RCC 7860 (cell line): ENCODE data around the gene DHX40.
"Not testable (repeated sequence)": the region's sequence is repeated elsewhere in the genome, so short reads cannot be mapped to it uniquely, and the experiment has no call there.

Experiments used
- DNase-seq: peaks from one replicate; pipeline ENCODE4 v3.0.0-alpha.2; 2015; ENCODE audit warnings: low spot score
- FAIRE-seq: peaks from 2 replicates; lab custom pipeline; 2012; peaks lifted over from hg19 to GRCh38; lab: Jason Lieb, UNC

The DHX40 gene, protein sequence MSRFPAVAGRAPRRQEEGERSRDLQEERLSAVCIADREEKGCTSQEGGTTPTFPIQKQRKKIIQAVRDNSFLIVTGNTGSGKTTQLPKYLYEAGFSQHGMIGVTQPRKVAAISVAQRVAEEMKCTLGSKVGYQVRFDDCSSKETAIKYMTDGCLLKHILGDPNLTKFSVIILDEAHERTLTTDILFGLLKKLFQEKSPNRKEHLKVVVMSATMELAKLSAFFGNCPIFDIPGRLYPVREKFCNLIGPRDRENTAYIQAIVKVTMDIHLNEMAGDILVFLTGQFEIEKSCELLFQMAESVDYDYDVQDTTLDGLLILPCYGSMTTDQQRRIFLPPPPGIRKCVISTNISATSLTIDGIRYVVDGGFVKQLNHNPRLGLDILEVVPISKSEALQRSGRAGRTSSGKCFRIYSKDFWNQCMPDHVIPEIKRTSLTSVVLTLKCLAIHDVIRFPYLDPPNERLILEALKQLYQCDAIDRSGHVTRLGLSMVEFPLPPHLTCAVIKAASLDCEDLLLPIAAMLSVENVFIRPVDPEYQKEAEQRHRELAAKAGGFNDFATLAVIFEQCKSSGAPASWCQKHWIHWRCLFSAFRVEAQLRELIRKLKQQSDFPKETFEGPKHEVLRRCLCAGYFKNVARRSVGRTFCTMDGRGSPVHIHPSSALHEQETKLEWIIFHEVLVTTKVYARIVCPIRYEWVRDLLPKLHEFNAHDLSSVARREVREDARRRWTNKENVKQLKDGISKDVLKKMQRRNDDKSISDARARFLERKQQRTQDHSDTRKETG

DNA sequence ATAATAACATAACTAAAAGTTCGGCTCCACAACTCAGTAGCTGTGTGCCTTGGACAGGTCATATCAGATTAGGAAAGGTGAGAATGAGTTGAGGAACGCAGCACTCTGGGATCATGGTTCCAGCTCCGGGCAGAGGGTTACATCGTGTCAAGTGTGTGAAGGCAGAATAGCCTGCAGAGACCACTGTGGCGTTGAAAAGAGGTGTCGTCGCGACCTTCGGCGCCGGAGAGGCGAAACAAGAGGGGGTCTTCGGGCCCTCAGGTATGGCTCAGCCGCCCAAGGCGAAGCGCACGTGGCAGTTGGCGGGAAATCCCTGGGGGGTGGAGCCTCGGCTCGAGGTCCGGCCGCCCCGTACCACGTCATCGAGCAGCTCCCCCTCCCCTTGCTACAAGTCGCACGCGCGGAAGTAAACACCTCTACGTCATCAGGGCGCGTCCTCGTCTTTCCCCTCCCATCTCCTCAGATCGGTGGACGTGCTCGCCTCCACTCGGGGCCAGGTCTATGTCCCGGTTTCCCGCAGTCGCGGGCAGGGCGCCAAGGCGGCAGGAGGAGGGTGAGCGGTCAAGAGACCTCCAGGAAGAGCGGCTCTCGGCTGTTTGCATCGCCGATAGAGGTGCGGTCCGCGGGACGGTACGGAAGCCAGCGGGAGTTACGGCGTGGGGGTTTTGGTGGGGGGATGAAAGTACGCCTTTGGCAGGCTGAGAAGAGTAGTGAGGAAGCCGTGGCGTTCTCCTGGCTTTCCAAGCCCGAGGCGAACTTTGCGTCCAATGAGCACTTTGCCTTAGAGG, at the start of gene DHX40:
Gene DHX40, plus strand, starts transcription at position 440 of the 788 bp plus-strand sequence. Its CDS starts 62 bp downstream, at position 502.
- FAIRE-seq = no peak

DNA sequence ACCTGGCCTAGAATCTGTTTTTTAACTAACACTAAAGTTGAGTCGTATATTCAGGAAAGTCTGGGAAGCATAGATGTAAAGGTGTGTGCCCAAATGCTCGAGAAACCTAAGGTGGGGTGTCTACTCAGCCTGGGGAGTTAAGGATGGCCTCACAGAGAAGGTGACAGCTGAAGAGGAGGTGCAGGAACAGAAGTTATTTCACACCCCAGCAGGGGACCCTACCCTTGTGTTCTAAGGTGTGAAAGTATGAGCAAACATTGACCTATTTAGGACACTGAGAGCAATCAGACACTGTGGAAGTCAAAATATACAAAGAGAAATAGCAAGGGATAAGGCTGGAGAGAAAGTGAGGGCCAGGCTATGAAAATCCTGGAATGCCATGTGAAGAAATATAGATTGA, 49.0 kb upstream of the DHX40 start:
- DNase-seq (no peak), FAIRE-seq (no peak)

More for the DNA sequence above, at the start of gene DHX40:
- DNase-seq = peak; percentile 79

DNA sequence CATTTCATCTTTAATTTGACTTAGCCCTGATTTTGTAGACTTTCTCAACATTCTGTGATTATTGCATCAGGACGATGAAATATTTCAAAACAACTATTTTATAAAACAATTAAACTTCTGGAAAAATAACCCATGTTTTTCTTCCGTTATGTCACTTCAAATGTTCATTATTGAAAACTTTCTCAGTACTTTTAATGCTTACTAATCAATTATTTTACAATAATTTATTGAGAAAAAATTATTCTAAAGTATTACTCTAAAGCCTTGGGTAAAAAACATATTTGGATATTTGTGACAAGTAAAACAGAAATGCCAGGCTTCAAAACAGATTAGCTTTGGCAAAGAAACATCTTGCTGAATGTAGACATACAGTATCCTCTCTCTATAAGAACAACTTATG, 46.3 kb upstream of the DHX40 start:
- no peak for FAIRE-seq
- DNase-seq = no peak

DNA sequence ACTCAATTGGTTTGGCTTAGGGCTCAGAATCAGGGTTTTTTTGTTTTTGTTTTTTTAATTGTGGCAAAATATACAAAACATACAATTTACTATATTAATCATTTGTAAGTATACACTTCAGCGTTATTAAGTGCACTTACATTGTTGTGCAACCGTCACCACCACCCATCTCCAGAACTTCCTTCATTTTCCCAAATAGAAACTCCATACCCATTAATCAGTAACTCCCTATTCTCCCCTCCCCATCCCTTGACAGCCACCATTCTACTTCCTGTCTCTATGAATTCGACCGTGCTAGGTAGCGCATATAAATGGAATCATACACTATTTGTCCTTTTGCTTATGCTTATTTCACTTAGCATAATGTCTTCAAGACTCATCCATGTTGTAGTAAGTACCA, 45.2 kb upstream of the DHX40 start:
- FAIRE-seq (no peak), DNase-seq (no peak)

DNA sequence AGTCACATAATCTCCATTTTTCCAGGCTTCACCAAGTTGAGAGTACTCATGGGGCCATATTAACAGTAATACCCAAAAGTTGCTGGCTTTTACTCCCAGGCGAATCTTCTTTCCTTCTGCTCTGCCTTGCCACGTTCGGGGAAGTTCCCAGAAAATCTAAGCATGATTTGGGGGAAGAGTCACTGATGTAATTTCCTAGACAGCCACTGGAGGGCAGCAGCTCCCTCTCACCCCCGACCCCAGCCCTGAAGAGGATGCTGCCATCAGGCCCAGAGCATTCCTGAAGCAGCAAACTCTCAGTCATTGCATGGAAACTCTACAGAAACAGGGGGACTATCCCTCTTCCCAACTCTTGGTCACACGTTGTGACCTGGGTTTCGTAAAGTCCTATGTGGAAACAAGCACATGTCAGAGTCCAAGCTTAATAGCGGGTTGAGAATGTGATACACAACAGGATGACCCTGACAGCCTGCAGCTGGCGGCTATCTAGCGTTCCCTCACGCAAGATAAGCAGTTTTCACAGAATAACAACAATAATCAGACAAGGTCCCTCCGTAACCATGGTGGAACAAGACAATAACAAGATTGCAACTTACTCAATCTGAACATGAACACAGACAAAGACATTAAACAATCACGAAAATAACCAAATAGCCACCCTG, 43.8 kb upstream of the DHX40 start:
- peak; percentile 33 for FAIRE-seq

DNA sequence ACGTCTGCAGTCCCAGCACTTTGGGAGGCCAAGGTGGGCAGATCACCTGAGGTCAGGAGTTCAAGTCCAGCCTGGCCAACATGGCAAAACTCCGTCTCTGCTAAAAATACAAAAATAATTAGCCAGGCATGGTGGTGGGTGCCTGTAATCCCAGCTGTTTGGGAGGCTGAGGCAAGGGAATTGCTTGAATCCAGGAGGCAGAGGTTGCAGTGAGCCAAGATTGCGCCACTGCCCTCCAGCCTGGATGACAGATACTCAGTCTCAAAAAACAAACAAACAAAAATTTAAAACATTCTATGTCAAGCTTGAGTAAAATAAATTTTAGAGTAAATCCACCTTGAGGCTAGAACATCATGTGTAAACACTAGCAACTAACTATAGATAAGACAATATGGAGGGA, 40.5 kb upstream of the DHX40 start:
- DNase-seq, FAIRE-seq: not testable (repeated sequence)

More for the DNA sequence above, 43.8 kb upstream of the DHX40 start:
- DNase-seq = peak; percentile 44

DNA sequence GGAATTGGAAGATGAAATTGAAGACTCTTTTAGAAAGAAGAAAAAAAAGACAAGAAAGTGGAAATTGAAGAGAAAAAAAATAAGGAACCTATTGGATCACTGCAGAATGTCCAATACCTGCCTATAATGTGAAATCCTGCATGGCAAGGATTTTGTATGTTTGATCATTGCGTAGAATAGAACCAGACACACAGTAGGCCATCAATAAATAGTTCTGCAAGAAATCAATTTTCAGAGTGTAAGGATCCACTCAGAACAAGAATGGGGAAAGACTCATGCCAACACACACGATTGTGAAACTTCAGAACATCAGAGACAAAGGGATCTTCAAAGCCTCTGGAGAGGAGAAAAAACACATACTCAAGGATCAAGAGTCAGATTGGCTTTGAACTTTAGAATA, 39.7 kb upstream of the DHX40 start:
- DNase-seq = no peak
- FAIRE-seq = no peak

DNA sequence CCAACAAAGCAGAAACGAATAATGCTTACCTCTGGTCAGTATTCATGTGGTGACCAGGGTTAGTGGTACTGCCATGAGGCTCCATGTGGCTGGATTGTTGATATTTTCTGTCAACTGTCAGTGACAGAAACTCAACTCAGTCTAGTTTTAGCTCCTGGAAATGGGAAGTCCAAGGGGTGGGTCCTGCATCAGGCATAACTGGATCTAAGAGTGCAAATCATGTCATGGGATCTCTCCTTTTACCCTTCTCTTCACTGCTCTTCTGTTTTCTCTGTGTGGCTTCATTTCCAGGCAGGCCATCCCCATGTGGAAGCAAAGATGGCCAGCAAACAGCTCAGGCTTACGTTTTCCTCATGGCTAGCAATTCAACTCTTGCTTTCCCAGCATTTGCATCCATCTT, 39.0 kb upstream of the DHX40 start:
- DNase-seq = no peak
- no peak for FAIRE-seq

DNA sequence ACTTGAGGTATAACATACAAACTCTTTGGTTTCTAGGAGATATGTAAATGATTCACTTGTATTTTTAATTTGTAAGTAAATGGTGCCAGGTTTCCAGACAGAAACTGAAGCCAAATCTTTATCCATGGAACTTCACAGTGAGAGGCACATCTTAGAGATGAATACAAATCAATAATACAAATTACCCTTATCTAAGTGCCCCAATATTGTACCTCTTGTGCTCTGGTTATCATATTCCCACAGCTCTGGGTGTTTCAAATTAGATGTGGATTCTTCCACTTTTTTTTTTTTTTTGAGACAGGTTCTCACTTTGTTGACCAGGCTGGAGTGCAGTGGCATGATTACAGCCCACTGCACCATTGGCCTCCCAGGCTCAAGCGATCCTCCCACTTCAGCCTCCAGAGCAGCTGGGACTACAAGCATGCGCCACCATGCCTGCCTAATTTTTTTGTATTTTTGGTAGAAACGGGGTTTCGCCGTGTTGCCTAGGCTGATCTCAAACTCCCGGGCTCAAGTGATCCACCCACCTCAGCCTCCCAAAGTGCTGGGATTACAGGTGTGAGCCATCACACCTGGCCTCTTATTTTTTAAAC, 38.0 kb upstream of the DHX40 start:
- FAIRE-seq = no peak
- no peak for DNase-seq

DNA sequence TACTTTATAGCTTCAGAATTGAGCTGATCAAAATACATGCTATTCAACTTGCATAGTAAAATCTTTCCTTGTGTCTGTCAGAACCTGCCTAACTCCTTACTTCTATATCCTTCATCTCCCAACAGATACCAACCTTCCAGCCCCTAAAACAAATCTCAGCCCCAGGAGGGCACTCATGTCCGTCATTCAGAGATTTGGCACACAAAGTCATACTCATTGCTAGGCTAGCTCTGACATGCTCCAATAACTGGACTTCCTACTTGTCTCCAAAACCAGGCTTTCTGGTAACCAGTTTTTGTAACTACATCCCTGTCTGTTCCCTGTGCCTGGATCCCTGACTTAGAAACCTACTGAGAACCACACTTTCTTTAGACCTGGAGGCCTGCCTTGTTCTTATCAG, 37.5 kb upstream of the DHX40 start:
- DNase-seq (no peak), FAIRE-seq (no peak)

DNA sequence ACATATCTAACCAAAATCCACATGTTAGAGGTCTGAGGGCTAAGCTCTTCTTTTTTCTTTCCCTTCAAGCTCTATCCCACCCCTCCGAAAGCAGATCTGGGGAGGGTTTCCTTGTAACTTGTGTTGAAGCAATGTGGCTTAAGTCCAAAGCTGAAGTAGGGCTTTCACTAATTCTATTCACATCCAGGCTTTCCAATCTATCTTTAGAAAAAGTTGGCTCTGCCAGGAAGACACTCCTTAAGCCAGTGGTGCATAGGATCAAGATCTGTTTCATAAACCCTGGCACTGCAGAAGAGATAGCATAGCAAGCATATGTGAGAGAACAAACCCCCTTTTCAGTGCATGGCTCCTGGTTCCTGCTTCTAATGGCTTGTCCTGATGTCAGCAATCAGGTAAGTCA, 34.9 kb upstream of the DHX40 start:
- FAIRE-seq = no peak
- no peak for DNase-seq

DNA sequence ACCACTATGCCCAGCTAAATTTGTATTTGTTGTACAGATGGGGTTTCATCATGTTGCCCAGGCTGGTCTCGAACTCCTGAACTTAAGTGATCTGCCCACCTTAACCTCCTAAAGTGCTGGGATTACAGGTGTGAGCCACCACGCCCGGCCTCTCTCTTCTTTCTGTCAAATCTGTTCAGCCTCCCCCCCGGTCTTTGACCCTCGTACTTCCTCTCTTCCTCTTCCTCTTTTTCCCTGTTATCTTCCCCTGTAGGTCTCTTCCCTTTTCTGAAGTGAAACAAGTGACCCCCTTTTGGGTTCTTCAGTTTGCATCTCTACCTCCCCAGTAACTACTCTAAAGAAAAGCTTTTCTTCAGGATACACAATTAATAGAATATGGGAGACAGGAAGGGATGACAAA, 31.7 kb upstream of the DHX40 start:
- no peak for DNase-seq
- no peak for FAIRE-seq

DNA sequence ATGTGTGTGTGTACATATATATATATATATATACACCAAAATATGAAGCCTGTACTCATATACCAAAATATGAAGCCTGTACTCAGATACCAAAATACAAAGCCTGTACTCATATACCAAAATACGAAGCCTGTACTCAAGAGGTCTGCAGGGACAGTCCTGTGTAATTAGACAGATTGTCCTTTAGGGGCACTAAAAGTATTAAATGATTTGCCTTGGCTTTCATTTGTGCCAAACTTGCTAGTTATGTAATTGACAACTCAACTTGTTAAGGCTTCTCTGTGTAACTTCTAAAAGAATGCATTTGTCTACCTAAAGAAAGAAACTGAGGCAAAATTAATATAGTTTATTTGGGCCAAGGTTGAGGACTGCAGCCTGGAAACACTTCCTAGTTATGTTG, 30.8 kb upstream of the DHX40 start:
- DNase-seq = no peak

DNA sequence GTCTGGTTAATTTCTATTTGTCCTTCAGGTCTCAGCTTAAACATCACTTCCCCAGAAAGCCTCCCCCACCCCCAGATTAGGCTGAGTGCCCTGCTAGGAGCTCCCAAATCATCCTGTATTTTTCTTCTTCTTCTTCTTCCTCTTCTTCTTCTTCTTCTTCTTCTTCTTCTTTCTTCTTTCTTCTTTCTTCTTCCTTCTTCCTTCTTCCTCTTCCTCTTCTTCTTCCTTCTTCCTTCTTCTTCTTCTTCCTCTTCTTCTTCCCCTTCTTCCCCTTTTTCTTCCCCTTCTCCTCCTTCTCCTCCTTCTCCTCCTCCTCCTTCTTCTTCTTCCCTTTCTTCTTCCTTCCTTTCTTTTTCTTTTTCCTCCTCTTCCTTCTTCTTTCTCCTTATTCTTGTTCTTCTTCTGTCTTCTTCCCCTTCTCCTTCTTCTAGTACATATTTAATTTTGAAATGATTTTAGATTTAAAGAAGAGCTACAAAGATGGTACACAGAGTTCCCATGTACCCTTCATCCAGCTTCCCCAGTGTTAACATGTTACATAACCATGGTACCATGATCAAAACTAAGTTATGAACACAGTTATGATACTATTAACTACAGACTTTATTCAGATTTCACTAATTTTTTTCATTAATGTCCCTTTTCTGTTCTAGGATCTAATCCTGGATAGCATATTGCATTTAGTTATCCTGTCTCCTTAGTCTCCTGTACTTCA, 27.1 kb upstream of the DHX40 start:
- DNase-seq (no peak), FAIRE-seq (no peak)

More for the DNA sequence above, 30.8 kb upstream of the DHX40 start:
- peak; percentile 35 for FAIRE-seq

DNA sequence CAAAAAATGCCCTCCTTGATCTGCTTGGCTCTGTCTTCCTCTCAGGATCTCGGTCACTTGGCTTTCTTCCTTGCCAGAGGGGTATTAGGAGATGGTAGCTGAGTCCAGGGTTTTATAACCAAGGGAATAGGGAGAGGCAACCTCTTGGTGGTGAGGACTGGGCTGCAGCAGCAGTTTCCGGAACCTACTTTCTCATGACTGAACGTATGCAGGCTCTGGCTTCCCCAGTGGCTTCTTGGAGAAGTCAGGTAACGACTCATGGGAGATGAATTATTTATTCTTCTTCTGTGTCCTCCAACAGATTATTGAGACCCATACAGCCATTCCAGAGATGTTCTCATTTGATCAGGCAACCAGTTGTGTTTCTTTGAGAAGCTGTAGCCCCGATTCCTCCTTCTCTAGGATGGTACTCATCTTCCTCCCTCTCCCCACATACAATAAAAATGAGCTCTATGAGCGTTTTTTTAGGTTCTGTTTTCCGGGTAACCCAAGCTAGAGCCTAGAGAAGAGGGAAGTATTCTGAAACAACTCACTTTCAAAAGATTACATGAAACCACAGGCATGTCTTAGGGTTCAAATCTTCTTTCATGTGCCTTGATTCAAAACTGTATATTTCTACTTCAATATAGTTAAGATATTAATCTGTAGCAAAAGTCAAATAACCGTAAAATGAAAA, 22.3 kb upstream of the DHX40 start:
- FAIRE-seq (no peak), DNase-seq (no peak)

DNA sequence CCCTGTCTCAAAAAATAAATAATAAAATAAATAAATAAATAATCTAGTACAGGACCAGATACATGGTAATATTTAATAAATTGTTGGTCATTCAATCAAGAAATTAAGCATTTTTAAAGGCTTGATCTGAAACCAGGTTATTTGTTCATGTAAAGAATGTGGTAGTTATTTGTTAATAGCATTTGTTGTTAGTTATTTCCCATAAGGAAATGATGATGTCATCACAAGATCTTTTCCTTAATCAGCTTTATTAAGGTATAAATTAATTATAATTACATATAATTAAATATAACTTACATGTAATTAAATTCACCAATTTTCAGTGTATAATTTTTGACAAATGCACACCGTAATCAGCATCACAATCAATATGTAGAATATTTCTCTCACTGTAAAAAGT, 19.5 kb upstream of the DHX40 start:
- no peak for DNase-seq
- FAIRE-seq = no peak

DNA sequence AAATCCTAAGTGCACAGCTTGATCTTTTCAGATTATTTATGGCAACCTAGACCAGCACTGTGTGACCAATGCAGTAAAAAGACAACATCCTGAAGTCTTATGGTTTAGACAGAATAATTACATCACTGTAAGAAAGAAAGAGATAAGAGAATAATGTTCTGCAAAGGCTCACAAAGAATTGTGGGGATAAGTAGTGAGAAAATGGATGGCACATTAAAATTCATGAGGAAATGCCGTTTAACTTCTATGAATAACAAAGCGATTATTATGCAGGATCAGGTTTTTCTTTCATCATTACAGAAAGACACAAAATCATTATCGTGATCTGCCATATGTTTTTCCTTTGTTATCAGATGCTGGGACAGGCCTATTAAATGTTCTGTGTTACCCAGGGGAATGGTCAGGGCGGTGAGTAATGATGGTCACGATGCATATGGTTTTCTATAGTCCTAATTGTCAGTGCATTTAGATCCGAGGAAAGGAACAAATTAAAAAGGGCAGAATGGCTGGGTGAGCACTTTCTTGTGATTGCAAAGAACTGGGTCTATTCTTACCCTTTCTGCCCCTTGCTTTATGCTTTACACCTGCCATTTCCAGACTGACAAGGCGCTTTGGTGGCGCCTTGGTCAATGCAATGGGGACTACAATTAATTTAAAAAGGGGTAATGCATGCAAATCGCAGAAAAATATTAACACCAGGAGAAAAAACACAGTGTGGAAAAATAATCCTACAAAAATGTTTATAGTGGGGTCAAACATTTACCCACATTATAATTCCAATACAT, 18.1 kb upstream of the DHX40 start:
- FAIRE-seq (no peak), DNase-seq (no peak)

DNA sequence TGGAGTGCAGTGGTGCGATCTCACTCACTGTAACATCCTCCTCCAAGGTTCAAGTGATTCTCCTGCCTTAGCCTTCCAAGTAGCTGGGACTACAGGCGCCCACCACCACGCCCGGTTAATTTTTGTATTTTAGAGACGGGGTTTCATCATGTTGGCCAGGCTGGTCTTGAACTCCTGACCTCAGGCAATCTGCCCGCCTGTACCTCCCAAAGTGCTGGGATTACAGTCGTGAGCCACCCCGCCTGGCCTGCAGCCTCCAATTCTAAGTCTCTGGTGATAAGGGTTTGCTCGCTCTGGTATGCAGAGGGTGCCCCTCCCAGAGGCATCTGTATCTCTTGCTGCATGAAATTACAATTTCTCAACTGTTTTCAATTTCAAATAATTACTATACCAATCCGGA, 16.4 kb upstream of the DHX40 start:
- not testable (repeated sequence) for FAIRE-seq, DNase-seq
